Pulmonary artery endothelial cell (primary cell): ENCODE measurements around the gene DHX35. TPM values are rescaled to one million over a fixed set of nuclear protein-coding genes. Genes with fewer than 3 reads are reported as not detected.

Source experiments
- DNase-seq: peaks from one replicate; pipeline ENCODE4 v3.0.0-alpha.2; 2011; ENCODE audit warnings: low read depth, low spot score
- total RNA-seq: library from RNA; depleted of rRNA; stranded (reverse); fragments of >200 nt; gene quantifications from 2 replicates; pipeline ENCODE4 v1.2.3, GENCODE V29; 2014

The DHX35 gene
- total RNA-seq: 9.9 and 12.1 TPM in 2 replicates

DNA sequence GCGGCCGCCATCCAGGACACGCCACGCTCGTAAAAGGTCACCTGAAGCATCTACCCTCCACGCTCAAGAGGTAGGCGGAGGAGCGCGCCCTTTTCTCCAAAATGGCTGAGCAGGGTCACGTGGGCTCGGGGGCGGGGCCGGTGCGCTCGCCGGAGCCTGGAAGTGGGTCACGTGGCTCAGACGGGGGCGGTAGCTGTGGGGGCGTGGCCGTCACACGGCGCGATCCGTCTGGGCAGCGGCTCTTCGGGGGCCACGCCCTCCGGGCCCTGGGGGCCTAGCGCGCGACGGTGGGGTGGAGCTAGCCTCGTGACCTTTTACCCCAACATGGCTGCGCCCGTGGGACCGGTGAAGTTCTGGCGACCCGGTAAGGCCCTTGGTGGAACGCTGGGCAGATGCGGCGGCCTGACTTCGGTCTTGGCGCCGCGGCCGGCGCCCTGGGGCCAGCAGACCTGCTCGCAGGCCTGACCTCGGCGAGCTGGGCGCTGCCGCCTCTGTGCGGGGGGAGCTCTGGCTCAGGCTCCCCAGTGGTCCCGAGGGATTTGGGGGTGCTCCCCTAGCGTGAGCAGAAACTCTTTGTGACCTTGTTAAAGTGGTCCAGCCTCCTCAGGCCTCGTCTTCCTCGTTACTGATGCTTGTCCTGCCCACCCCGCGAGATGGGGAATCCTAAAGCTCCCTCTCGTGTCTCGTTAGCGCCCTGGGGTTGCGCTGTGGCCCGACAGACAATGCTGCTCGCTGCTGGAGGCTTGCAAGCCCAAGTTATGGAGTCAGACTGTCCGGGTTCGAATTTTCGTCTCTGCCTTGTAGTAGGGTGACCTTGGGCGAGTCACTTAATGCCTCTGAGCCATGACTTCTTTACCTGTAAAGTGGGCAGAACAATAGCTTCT is at the start of gene DHX35:
TSS of gene DHX35 (plus strand) at position 301 of the 884 bp plus-strand sequence. CDS start at position 325, 24 bp downstream.
- peak; percentile 88 for DNase-seq

GRCh38 chr20:38915355-38915754 is 46.8 kb upstream of the DHX35 start:
- no peak for DNase-seq

- no peak for DNase-seq
Observed at GRCh38 chr20:38917657-38918056, 44.5 kb upstream of the DHX35 start.

DNA sequence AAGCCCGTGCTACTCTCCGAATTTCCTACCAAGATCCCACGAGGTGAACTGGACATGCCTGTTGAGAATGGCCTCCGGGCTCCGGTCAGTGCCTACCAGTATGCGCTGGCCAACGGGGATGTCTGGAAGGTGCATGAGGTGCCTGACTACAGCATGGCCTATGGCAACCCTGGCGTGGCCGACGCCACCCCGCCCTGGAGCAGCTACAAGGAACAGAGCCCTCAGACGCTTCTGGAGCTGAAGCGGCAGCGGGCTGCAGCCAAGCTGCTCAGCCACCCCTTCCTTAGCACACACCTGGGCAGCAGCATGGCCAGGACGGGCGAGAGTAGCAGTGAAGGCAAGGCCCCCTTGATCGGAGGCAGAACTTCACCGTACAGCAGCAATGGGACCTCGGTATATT is 44.0 kb upstream of the DHX35 start:
- DNase-seq: no peak

- no peak for DNase-seq
Observed at GRCh38 chr20:38919683-38920082, 42.5 kb upstream of the DHX35 start.

DNA sequence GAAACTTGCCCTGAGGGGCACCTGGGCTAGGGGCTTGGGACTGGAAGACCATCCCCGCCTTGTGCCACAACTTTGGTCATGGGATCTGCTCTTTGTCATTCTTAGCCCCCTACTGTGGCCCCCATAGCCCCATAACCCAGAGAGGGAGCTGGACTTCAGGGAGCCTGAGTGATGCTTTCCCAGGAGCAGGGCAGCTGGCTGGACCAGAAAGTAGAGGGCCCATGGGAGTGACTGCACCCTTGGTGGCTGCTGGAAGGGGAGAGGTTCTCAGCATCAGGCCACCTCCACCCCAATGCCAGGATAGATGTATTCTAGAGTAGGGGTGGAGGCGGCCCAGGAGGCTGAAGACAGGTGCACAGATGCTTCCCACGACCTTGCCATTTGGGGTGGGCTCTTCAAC is 41.7 kb upstream of the DHX35 start:
- no peak for DNase-seq

- DNase-seq: no peak
Observed at GRCh38 chr20:38920851-38921250, 41.3 kb upstream of the DHX35 start.

DNA sequence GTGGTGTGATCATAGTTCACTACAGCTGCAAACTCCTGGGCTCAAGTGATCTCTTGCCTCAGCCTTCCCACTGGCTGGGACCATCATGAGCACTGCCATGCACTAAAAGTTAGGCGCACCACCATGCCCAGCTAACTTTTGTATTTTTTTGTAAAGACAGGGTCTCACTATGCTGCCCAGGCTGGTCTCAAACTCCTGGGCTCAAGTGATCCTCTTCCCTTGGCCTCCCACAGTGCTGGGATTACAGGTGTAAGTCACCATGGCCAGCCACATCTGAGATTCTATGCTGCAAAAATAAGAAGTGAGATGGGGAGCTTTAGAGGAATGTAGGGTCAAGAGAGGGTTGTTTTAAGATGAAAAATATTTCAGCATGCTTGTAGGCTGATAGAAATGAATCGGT is 37.4 kb upstream of the DHX35 start:
- DNase-seq: no peak

- DNase-seq: peak; percentile 97
Observed at GRCh38 chr20:38926142-38926933, 35.8 kb upstream of the DHX35 start, which contains the start of gene FAM83D. Gene FAM83D (plus strand): TSS chr20:38926417. CDS start chr20:38926443, 26 bp downstream.

DNA sequence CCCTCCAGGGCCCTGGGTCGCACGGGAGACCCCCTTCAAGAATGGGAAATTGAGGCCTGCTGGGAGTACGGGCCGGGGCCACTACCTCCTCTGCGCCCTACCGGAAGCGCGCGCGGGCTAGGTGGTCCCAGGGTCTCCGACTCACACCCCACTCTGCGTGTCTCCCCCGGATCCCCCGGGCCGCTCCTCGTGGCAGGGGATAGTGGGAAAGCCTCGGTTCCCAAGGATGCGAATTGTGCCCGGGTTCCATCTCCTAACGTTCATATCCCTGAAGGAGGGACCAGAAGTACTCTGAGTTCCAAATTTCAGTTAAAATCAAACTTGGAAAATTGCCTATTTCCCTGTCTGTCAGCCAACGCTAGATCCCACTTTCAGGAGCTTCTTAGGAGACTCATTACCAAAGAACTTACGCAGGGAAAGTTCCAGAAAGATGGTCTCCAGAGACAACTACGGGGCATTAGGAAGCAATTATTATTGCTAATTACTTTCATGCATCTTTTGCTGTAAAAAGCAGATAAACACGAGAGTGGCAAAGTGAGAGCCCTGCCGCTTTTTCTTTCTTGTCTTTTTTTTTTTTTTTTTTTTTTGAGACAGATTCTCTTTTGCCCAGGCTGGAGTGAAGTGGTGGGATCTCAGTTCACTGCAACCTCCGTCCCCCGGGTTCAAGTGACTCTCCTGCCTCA is 35.1 kb upstream of the DHX35 start:
- DNase-seq: no peak

DNA sequence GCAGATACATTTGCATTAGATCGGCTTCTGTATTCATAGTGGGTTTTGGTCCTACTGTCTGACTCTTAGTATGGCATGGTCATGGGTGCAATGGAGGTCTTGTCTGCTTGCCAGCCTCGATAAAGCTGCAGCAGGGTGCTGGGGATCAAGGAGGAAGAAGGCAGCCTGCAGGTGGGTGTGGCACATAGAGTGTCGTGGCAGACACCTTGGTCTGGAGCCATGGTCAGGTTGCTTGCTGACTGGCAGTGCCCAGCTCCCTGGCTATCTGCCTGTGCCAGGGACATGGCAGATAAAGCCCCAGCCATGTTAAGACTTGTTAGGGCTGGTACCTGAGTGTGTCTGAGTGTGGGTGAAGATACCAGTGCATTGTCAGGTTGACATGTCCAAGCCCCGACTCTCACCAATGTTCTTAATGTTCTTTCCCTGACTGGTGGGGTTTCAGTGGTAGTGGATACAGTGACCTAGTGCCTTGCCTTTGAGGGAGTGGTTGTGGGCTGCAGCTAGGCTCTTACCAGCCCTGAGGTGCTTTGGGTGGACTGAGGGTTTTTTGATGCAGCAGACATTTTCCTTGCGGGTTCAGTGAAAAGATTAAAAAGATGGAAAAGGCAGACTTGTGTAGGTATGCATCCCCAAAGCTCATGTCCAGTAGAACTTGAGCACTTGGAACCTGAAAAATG is 34.1 kb upstream of the DHX35 start:
- no peak for DNase-seq

- DNase-seq: no peak
Observed at GRCh38 chr20:38930242-38930569, 31.9 kb upstream of the DHX35 start.

- no peak for DNase-seq
Observed at GRCh38 chr20:38931984-38932383, 30.2 kb upstream of the DHX35 start.

DNA sequence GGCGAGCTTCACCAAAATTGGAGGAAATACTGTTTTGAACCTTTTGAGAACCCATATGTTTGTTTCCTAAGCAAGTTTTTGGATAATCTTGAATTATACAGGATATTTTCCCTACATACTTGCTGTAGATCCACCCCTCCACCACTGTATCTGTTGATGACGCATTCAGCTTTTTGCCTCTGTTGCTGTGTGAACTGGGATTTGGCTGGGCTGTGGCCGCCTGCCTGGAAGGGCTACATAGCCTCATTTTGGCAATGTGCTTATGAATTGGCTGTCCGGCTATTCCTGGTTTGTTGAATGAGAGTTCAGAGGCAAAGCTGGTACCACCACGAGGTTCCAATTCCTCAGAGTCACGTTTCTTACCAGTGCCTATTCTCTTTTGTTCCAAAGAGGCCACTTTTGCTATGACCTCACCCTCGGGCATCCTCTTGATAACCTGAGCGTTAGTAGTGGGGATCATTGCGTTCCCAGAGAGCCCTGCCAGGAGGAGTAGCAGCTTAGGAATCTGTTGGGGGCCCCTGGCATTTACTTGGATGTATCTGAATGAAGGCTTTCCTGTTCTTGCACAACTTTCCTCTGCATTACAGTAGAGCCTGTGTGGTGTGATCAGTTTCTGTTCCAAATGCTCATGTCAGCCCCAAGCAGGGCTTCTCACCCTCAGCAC is 29.6 kb upstream of the DHX35 start:
- DNase-seq: no peak

DNA sequence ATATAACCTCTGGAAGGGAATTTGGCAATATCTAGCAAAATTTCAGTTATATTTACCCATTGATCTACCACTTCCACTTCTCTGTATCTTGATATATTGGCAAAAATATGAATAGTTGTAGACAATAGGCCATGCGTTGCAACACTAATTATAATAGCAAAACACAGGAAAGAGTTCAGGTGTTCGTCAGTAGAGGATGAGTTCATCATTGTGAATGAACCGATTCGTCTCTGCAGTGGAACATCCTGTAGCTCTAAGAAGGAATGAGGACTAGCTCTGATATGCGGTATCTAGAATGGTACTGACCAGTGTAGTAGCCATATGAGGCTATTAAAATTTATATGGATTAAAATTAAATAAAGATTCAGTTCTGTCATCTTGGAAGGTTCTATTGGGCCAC is 27.6 kb upstream of the DHX35 start:
- DNase-seq: no peak

GRCh38 chr20:38935285-38935684 is 26.9 kb upstream of the DHX35 start:
- no peak for DNase-seq

- DNase-seq: no peak
Observed at GRCh38 chr20:38935967-38936407, 26.2 kb upstream of the DHX35 start.

GRCh38 chr20:38937000-38937399 is 25.1 kb upstream of the DHX35 start:
- DNase-seq: no peak

- no peak for DNase-seq
Observed at GRCh38 chr20:38937978-38938473, 24.1 kb upstream of the DHX35 start.

DNA sequence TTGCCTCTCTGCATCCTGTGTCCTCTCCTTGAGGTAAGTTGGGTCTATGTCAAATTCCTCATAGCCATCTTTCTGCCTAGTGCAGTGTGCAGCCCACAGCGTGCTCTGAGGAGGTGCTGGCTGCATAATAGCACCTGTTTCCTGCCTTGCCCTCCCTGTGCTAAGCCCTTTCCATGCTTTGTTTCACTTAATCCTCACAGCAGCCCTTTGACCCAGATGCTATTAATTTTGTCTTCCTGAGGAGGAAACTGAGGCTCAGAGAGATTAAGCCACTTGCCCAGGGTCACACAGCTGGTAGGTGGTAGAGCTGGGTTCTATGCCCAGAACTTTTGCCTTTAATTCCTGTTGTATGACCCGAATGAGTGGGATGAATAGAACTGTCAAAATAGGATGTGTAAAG is 22.5 kb upstream of the DHX35 start:
- peak; percentile 47 for DNase-seq

- DNase-seq: no peak
Observed at GRCh38 chr20:38940644-38941043, 21.5 kb upstream of the DHX35 start.
